KOPT-K1 (cell line): ENCODE measurements around the gene HNRNPF.

ENCODE experiments used
- H3K27ac ChIP-seq: fragments of 200-600 bp; sonication (generic); 2 replicates; pipeline ENCODE4 v1.5.1; 2016; ENCODE audit warnings: antibody characterized with exemption, mild to moderate bottlenecking, low read depth, low read length; ENCODE audit not compliant: poor library complexity, severe bottlenecking
- H3K36me3 ChIP-seq: fragments of 200-600 bp; sonication (generic); 2 replicates; pipeline ENCODE4 v1.5.1; 2017; ENCODE audit warnings: antibody characterized with exemption, mild to moderate bottlenecking, low read length, moderate library complexity; ENCODE audit not compliant: insufficient read depth
- H3K9me3 ChIP-seq: fragments of 200-600 bp; sonication (generic); 2 replicates; pipeline ENCODE4 v1.5.1; 2017; ENCODE audit warnings: antibody characterized with exemption, low read length, mild to moderate bottlenecking; ENCODE audit not compliant: insufficient read depth, poor library complexity, severe bottlenecking

The HNRNPF gene

DNA sequence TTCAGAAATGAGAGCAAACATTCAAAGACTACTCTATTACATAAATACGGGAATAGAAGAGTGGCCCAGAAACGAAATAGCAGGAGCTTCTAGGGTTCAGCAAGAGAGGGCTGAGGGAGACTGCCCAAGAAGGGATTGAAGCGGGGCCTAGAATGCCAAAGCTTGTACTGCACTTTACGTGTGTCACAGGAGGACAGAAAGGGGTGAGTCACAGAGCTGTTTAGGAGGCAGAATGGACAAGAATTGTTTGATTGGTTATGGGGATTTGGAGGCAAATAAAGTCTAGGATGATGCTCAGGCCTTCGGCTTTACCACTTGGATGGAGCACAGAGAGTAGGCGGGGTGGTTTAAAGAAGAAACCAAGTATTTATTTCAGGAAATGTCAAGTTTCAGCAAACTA, 48.9 kb downstream of the HNRNPF start:
- Histone ChIP-seq H3K27ac (no peak overlapping the region), H3K36me3 (no peaks in the 10 kb centered on the region), H3K9me3 (no peaks in the 10 kb centered on the region)

DNA sequence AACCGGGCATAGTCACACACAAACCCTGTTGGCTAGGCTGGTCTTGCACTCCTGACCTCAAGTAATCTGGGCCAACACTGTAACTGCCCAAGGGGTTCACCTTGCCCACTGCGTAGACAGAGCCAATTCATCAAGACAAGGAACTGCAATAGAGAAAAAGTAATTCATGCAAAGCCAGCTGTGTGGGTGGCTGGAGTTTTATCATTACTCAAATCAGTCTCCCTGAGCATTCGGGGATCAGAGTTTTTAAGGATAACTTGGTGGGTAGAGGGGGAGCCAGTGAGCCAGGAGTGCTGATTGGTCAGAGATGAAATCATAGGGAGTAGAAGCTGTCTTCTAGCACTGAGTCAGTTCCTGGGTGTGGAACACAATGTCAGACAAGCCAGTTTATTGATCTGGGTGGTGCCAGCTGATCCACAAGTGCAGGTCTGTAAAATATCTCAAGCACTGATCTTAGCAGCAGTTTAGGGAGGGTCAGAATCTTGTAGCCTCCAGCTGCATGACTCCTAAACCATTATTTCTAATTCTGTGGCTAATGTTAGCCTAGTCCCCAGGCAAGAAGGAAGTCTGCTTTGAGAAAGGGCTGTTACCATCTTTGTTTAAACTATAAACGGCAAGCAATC, 53.1 kb downstream of the HNRNPF start:
- Histone ChIP-seq H3K36me3 (no peaks in the 10 kb centered on the region), H3K27ac (no peak overlapping the region), H3K9me3 (no peaks in the 10 kb centered on the region)

- Histone ChIP-seq H3K27ac (no peak overlapping the region), H3K9me3 (no peaks in the 10 kb centered on the region), H3K36me3 (no peaks in the 10 kb centered on the region)
These were observed 54.1 kb downstream of the HNRNPF start for GRCh38 chr10:43354879-43355380.

GRCh38 chr10:43354330-43354635, 54.7 kb downstream of the HNRNPF start:
- Histone ChIP-seq H3K36me3 (no peaks in the 10 kb centered on the region), H3K9me3 (no peaks in the 10 kb centered on the region), H3K27ac (no peak overlapping the region)

DNA sequence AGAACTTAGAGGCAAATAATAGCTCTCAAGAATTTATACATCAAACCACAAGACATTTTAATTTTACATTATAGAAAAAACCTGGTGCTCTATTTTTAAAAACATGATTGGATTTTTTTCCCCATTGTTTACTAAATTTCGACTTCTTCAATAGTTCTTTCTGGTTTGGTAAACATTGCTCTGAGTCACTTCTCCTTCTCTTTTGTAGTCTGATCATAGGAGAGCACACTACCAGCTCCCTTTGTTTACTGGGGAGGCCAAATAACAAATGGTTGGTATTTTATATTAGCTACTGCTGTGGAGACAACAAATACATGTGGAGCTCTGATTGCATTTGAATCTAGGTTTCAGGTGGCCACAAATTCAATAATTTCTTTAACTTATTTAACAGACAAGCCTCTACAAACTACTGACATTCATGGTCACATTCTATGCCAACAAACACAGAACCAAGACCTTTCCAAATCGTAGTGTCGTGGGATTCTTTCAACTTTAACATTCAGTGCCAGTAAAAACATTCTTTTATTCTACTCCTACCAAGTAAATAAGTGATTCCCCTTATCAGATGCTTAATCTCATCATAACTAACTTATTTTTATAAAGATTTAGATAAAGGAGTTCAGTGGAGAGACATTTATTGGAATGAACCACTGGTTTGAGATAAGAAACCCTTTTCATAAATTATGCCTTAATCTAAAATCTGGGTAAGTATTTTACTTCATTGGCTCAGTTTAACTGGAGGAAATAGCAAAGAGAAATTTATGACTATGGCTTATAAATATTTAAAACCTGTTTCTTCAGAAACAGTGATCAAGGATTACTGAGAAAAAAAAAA, 55.3 kb downstream of the HNRNPF start:
- H3K27ac ChIP-seq, result no peak overlapping the region
- H3K36me3 ChIP-seq, result no peaks in the 10 kb centered on the region
- H3K9me3 ChIP-seq, result no peaks in the 10 kb centered on the region

DNA sequence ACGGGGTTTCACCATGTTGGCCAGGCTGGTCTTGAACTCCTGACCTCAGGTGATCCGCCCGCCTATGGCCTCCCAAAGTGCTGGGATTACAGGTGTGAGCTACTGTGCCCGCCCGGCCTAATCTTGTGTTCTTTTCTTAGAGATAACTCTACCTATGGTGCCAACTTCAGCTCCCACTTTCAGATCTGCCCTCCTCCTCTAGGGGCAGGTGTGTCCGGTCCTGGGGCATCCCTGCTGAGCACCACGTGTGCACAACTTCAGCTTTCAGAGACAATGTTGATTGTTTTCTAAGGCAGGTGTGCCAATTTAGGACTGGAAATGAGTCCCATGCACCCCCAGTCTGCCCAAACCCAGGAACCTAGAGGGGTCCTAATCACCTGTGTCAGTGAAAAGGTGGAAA, 56.0 kb downstream of the HNRNPF start:
- H3K36me3 ChIP-seq, result no peaks in the 10 kb centered on the region
- no peak overlapping the region for H3K27ac ChIP-seq
- no peaks in the 10 kb centered on the region for H3K9me3 ChIP-seq

GRCh38 chr10:43351301-43351700, 57.7 kb downstream of the HNRNPF start:
- H3K27ac ChIP-seq, result no peak overlapping the region
- no peaks in the 10 kb centered on the region for H3K9me3 ChIP-seq
- H3K36me3 ChIP-seq, result no peaks in the 10 kb centered on the region

GRCh38 chr10:43350686-43351085, 58.3 kb downstream of the HNRNPF start:
- Histone ChIP-seq H3K9me3 (no peaks in the 10 kb centered on the region), H3K27ac (no peak overlapping the region), H3K36me3 (no peaks in the 10 kb centered on the region)

GRCh38 chr10:43350156-43350555, 58.8 kb downstream of the HNRNPF start:
- H3K36me3 ChIP-seq, result no peaks in the 10 kb centered on the region
- H3K27ac ChIP-seq, result no peak overlapping the region
- no peaks in the 10 kb centered on the region for H3K9me3 ChIP-seq

GRCh38 chr10:43348511-43349312, 60.3 kb downstream of the HNRNPF start:
- H3K9me3 ChIP-seq, result no peaks in the 10 kb centered on the region
- no peak overlapping the region for H3K27ac ChIP-seq
- no peaks in the 10 kb centered on the region for H3K36me3 ChIP-seq

GRCh38 chr10:43347997-43348396, 61.0 kb downstream of the HNRNPF start:
- Histone ChIP-seq H3K27ac (no peak overlapping the region), H3K36me3 (no peaks in the 10 kb centered on the region), H3K9me3 (no peaks in the 10 kb centered on the region)

DNA sequence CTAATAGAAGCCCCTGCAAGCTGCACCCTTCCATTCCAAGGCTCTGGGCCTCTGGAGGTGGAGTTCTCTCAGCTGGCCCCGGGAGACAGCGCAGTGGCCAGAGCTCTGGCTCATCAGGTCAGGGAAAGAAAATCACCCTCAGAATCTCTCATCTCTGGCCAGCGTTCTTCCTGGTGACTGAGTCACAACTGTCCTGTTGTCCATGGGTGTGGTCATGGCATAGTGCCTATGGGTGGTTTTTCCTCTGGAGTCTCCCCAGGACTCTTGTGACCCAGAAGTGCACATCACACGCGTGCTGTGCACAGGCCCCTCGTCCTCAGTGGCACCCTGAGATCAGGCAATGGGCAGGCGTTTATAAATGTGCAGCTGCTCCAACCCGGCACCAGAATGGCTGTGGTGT, 64.9 kb downstream of the HNRNPF start:
- Histone ChIP-seq H3K36me3 (no peaks in the 10 kb centered on the region), H3K27ac (no peak overlapping the region), H3K9me3 (no peaks in the 10 kb centered on the region)

DNA sequence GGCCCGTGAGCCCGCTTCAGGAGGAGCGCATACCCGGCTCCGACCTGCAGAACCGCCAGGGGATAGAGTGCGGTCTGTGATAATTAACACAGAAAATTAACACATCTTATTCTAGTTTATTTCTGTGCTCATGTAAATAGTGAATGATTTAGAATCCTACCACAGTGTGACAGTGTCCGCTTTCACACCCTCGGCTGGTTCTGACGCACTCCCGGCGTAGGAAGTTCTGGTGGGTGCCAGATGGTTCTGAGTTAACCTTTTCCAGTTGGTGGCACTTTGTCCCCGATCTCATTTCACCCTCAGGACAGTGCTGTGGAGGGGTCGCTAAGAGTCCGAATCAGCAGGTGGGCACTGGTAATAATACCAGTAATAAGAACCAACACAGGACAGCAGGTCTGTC, 65.9 kb downstream of the HNRNPF start:
- H3K9me3 ChIP-seq, result no peaks in the 10 kb centered on the region
- H3K27ac ChIP-seq, result no peak overlapping the region

DNA sequence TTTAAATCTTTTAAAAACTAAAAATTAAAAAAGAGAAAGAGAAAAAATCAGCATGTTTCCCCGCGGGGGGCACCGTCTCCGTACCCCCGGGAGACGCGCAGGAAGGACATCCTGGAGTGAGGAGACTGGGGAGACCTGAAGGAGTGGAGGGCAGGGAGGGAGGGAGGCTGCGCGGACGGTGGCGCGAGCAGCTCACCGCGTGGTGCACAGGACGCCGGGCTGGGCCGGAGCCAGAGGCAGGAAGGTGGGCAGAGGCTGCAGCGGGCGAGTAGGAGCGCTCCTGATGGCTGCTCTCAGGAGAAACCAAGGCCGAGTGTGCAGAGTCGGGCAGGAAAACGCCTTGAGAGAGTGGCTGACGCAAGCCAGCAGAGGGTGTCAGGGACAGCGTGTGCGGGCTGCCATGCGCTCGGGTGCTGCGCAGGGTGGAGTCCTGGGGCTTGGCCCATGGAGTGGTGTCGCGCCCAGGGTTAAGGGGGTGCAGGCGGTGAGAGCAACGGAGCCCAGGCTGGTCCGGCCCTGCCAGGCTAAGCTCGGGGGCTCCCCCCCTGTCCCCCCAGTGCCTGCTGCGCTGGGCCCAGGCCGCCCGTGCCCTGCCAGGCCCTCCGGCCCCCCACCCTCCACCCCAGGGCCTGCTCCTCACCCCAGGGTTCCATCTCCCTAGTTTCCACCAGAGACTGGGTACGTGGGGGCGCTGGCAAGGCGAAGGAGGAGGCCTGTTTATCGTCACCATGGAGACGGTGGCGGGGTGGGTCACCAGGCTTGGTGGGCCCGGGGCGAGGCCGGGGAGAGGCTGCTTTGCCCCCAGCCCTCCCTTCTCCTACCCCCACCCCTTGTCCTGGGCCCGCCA, 66.5 kb downstream of the HNRNPF start:
- Histone ChIP-seq H3K27ac (no peak overlapping the region), H3K9me3 (no peaks in the 10 kb centered on the region), H3K36me3 (no peaks in the 10 kb centered on the region)

More for the DNA sequence above, 65.9 kb downstream of the HNRNPF start:
- H3K36me3 ChIP-seq, result no peaks in the 10 kb centered on the region
